Measurements from ENCODE around the gene TNC. TPM values are rescaled to one million over a fixed set of nuclear protein-coding genes. Genes with fewer than 3 reads are reported as not detected.

TNC gene
- total and polyA plus RNA-seq, 2 of the 4 experiments (the other 2 are of a cell fraction): 192 to 253 TPM

DNA sequence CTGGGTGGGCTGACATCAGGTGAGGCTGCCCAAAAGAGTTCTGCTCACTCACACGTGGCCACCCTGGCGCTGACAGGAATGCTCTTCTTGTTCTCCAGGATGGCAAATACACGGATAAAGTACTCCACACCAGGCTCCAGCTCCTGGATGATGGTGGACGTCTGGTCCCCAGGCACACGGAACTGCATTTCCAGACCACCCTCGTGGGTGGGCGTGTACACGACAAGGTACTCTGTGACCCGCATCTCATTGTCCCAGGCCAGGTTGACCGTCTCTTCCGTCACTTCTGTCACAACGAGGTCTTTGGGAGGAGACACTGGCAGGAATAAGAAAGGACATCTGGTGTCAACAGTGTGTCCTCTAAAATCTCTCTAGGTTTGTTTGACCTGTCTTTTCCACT, 33.8 kb downstream of the TNC start:
- no TSS peak for BruUV-seq (replicated peaks)
- H2BK15ac ChIP-seq (ENCODE audit: low read depth, low read length): no peak overlapping the region
- H4K20me1 ChIP-seq (ENCODE audit: insufficient read depth, low read length): peaks cover 8% of the 10 kb centered on the region; the same call in 1 of the 2 replicates
- dilution Hi-C loops (cut with HindIII; ENCODE audit: low sequenced_read_pairs, unreplicated experiment): no loop called here
- H3K4me3 ChIP-seq (ENCODE audit: insufficient read depth, low read depth, low read length): no peak overlapping the region
- no peak overlapping the region for H2AK9ac ChIP-seq (replicated peaks; ENCODE audit: low read depth, low read length, poor library complexity)
- no peak for TF ChIP-seq MXI1 (IDR thresholded peaks at IDR 0.05; ENCODE audit: borderline replicate concordance, low read depth, low read length)
- TF ChIP-seq BHLHE40 (IDR thresholded peaks at IDR 0.05; ENCODE audit: low read depth, low read length): no peak
- no peak for TF ChIP-seq CEBPB (IDR thresholded peaks at IDR 0.05; ENCODE audit: low read depth, low read length)
- no peak for TF ChIP-seq RCOR1 (IDR thresholded peaks at IDR 0.05; ENCODE audit: insufficient replicate concordance, low read length)
- no peak for TF ChIP-seq FOS (IDR thresholded peaks at IDR 0.05; ENCODE audit: low read depth, low read length)
- H3K4ac ChIP-seq (ENCODE audit: low read depth, low read length): no peak overlapping the region
- H3K9me3 ChIP-seq (ENCODE audit: control insufficient read depth, insufficient read depth, low read length): no peaks in the 10 kb centered on the region
- CTCF ChIA-PET: no interaction called here
- H3K23ac ChIP-seq (ENCODE audit: low read depth, low read length): no peak overlapping the region
- H3K4me1 ChIP-seq (ENCODE audit: control insufficient read depth, insufficient read depth, low read length): peaks cover 2% of the 10 kb centered on the region; the same call in 1 of the 2 replicates
- H3K56ac ChIP-seq (ENCODE audit: extremely low read depth, insufficient read depth, low read length): no peak overlapping the region
- H2AFZ ChIP-seq (replicated peaks; ENCODE audit: low read length, poor library complexity): no peak overlapping the region
- no peak overlapping the region for H2BK20ac ChIP-seq (ENCODE audit: low read depth, low read length)
- H3K9me1 ChIP-seq (ENCODE audit: insufficient read depth, low read length): peaks cover 13% of the 10 kb centered on the region
- in situ Hi-C loops (cut with MboI; ENCODE audit: low sequenced_read_pairs): no loop called here
- peaks cover 10 to 19% of the 10 kb centered on the region in 2 experiments; a peak in 3 of 4 replicates for H3K79me1 ChIP-seq (ENCODE audit: low read depth in 1 of 2, low read length in 2 of 2)
- H3K27ac ChIP-seq (ENCODE audit: insufficient read depth, low read length): no peak overlapping the region
- H3K9ac ChIP-seq (ENCODE audit: low read depth, low read length): no peak overlapping the region
- H3K36me3 ChIP-seq (ENCODE audit: control insufficient read depth, insufficient read depth, low read length): peaks cover 46% of the 10 kb centered on the region
- no peak overlapping the region for H2AK5ac ChIP-seq (ENCODE audit: low read depth, low read length)
- intact Hi-C loops (cut with micrococcal nuclease): no loop called here
- H3K14ac ChIP-seq (replicated peaks; ENCODE audit: low read depth, low read length): no peak overlapping the region
- no peak overlapping the region for H4K5ac ChIP-seq (ENCODE audit: low read depth, low read length)
- H4K91ac ChIP-seq (ENCODE audit: insufficient read depth, low read depth, low read length): no peak overlapping the region
- H2BK120ac ChIP-seq (ENCODE audit: low read depth, low read length): no peak overlapping the region
- H3K27me3 ChIP-seq (ENCODE audit: control insufficient read depth, insufficient read depth, low read length): no peaks in the 10 kb centered on the region
- DNase-seq (no peak), ATAC-seq (ENCODE audit: low read depth) (no peak)
- no peak overlapping the region for H2BK5ac ChIP-seq (ENCODE audit: low read depth, low read length, poor library complexity, severe bottlenecking)
- H3K18ac ChIP-seq (ENCODE audit: low read depth, low read length): no peak overlapping the region
- H4K8ac ChIP-seq (ENCODE audit: low read depth in 2 of 2, low read length in 2 of 2): no peak overlapping the region
- no peak overlapping the region for H3K4me2 ChIP-seq (ENCODE audit: low read depth, low read length)
- WGBS, 2 experiments (ENCODE audit: extremely low coverage in 2 of 2, insufficient read length in 1 of 2): 95% methylated on average over 9 of the region's 12 CpGs; no CpG with 5 or more reads in 1 of the 2 experiments
- POLR2A ChIA-PET (ENCODE audit: unreplicated experiment): interaction anchor here (0.6 kb wide), 1 partner anchor 50 kb away, joined by 3 read pairs; no protein-coding TSS in a partner anchor

All from IMR-90 (cell line).